ENCODE results near the gene DCAF8.

GRCh38 chr1:160245434-160245833 is 16.9 kb downstream of the DCAF8 start:
- TF ChIP-seq, protein P1, sequence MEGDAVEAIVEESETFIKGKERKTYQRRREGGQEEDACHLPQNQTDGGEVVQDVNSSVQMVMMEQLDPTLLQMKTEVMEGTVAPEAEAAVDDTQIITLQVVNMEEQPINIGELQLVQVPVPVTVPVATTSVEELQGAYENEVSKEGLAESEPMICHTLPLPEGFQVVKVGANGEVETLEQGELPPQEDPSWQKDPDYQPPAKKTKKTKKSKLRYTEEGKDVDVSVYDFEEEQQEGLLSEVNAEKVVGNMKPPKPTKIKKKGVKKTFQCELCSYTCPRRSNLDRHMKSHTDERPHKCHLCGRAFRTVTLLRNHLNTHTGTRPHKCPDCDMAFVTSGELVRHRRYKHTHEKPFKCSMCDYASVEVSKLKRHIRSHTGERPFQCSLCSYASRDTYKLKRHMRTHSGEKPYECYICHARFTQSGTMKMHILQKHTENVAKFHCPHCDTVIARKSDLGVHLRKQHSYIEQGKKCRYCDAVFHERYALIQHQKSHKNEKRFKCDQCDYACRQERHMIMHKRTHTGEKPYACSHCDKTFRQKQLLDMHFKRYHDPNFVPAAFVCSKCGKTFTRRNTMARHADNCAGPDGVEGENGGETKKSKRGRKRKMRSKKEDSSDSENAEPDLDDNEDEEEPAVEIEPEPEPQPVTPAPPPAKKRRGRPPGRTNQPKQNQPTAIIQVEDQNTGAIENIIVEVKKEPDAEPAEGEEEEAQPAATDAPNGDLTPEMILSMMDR (IDR thresholded peaks at IDR 0.05; ENCODE audit: low read depth, low read length), result no peak
- TF ChIP-seq EZH2phosphoT487 (IDR thresholded peaks at IDR 0.05; ENCODE audit: low read depth), result no peak
